PC-9 (cell line): ENCODE data around the gene EPX. TPM values are rescaled to one million over a fixed set of nuclear protein-coding genes. Genes with fewer than 3 reads are reported as not detected.

ENCODE experiments used
- BruUV-seq: library from RNA; stranded (reverse); fragments of 400-500 nt; replicated peaks from 2 replicates; lab custom pipeline; 2021; lab: Mats Ljungman, UMichigan
- CTCF ChIA-PET: fragments of 300-600 bp; sonication (Branson Sonifier 250); formaldehyde crosslinking; loops from one replicate; lab custom pipeline; 2022; ENCODE audit warnings: antibody characterized with exemption; lab: Charles Lee
- POLR2A ChIA-PET: fragments of 300-600 bp; sonication (Branson Sonifier 250); formaldehyde crosslinking; loops from one replicate; lab custom pipeline; 2022; ENCODE audit warnings: antibody characterized with exemption; ENCODE audit not compliant: unreplicated experiment; lab: Charles Lee
- DNase-seq, 2 experiments: peaks; one replicate each; pipeline versions ENCODE4 v3.0.0 to v3.0.0-alpha.2; 2015 to 2022; ENCODE audit warnings: mixed read lengths in 1 of 2
- H2AFZ ChIP-seq: fragments of 200-600 bp; sonication (generic); 2 replicates; pipeline ENCODE4 v1.8.1; 2017; ENCODE audit warnings: antibody characterized with exemption
- H3F3A ChIP-seq: fragments of 200-600 bp; sonication (generic); 2 replicates; pipeline ENCODE4 v1.8.1; 2017; ENCODE audit warnings: antibody characterized with exemption, mild to moderate bottlenecking, low read depth; ENCODE audit not compliant: insufficient read depth
- H3K27ac ChIP-seq: fragments of 200-600 bp; sonication (generic); 2 replicates; pipeline ENCODE4 v1.6.1; 2016; ENCODE audit warnings: mixed run types
- H3K27me3 ChIP-seq: fragments of 200-600 bp; sonication (generic); 2 replicates; pipeline ENCODE4 v1.6.1; 2016; ENCODE audit warnings: low read depth, mixed run types; ENCODE audit not compliant: insufficient read depth
- H3K36me3 ChIP-seq: fragments of 200-600 bp; sonication (generic); 2 replicates; pipeline ENCODE4 v1.6.1; 2016; ENCODE audit warnings: low read depth, mixed run types
- H3K4me1 ChIP-seq: fragments of 200-600 bp; sonication (generic); replicated peaks from 2 replicates; pipeline ENCODE4 v1.6.1; 2016; ENCODE audit warnings: mixed run types; ENCODE audit not compliant: insufficient read depth
- H3K4me2 ChIP-seq: fragments of 200-600 bp; sonication (generic); 2 replicates; pipeline ENCODE4 v1.6.1; 2017; ENCODE audit warnings: mixed run types
- H3K4me3 ChIP-seq: fragments of 200-600 bp; sonication (generic); 2 replicates; pipeline ENCODE4 v1.6.1; 2016; ENCODE audit warnings: mixed run types
- H3K79me2 ChIP-seq: fragments of 200-600 bp; sonication (generic); 2 replicates; pipeline ENCODE4 v1.6.1; 2017; ENCODE audit warnings: low read depth, mixed run types
- H3K9me2 ChIP-seq: fragments of 200-600 bp; sonication (generic); 2 replicates; pipeline ENCODE4 v1.8.1; 2017; ENCODE audit warnings: mild to moderate bottlenecking; ENCODE audit not compliant: insufficient read depth
- H3K9me3 ChIP-seq: fragments of 200-600 bp; sonication (generic); 2 replicates; pipeline ENCODE4 v1.8.1; 2016; ENCODE audit warnings: low read depth; ENCODE audit not compliant: insufficient read depth
- H4K20me1 ChIP-seq: fragments of 200-600 bp; sonication (generic); 2 replicates; pipeline ENCODE4 v1.8.1; 2017; ENCODE audit not compliant: insufficient read depth
- CTCF ChIP-seq: fragments of 200-600 bp; sonication (generic); conservative IDR thresholded peaks from 2 replicates; pipeline ENCODE4 v1.6.1; 2017; ENCODE audit warnings: mixed run types, antibody characterized with exemption, mild to moderate bottlenecking, moderate library complexity
- EZH2 ChIP-seq: fragments of 200-600 bp; sonication (generic); IDR thresholded peaks from 2 replicates; pipeline ENCODE4 v1.8.0; 2017; ENCODE audit warnings: antibody characterized with exemption, low read depth
- intact Hi-C: fragments of 100-400 bp; cut with micrococcal nuclease; formaldehyde crosslinking; loops from one replicate; pipeline ENCODE4 v1.10.0; 2022; ENCODE audit not compliant: unreplicated experiment
- total RNA-seq: library from RNA; stranded (reverse); gene quantifications from 2 replicates; pipeline ENCODE4 v1.2.3, GENCODE V29; 2021

The EPX gene
- total RNA-seq, 1 experiment from 2014 or later: not detected

GRCh38 chr17:58202859-58203258 lies 10.3 kb downstream of the EPX start:
- Histone ChIP-seq H3K27me3 (peaks cover 33% of the 10 kb centered on the region), H3K4me3 (no peak overlapping the region), H3K4me1 (no peaks in the 10 kb centered on the region), H3K9me2 (no peaks in the 10 kb centered on the region), H3K36me3 (no peaks in the 10 kb centered on the region), H2AFZ (no peak overlapping the region), H3K79me2 (no peaks in the 10 kb centered on the region), H4K20me1 (no peaks in the 10 kb centered on the region), H3F3A (no peaks in the 10 kb centered on the region), H3K27ac (no peak overlapping the region), H3K9me3 (no peaks in the 10 kb centered on the region), H3K4me2 (no peak overlapping the region)
- CTCF ChIA-PET: no interaction called here
- no peak for TF ChIP-seq CTCF
- TF ChIP-seq EZH2: no peak
- POLR2A ChIA-PET: interaction anchor here (0.7 kb wide), 1 partner anchor 1558 kb away, joined by 3 read pairs; no protein-coding TSS in a partner anchor
- intact Hi-C loops: no loop called here
- no peak for DNase-seq
- BruUV-seq: no TSS peak

DNA sequence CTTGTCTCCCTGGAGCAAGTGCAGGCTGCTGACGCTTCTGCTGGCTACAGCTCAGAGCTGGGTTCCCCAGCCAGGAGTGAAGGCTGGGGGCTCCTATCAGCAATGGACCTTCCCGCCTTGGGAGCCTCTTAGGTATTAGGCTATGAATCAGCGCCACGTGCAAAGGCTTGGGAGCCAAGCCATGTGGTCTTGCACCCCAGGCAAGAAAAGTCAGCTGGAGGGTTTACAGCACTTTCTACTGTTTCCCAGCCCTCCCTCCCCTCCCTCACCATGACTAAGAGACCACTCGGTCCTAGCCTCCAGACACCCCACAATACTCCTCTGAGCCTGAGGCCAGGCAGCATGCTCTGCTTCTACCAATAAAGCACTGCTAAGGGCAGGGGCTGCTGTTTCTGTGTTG lies 12.3 kb downstream of the EPX start:
- no peak for DNase-seq
- Histone ChIP-seq H3K79me2 (no peaks in the 10 kb centered on the region), H3K4me1 (no peaks in the 10 kb centered on the region), H3K36me3 (no peaks in the 10 kb centered on the region), H3K4me3 (no peak overlapping the region), H3F3A (no peaks in the 10 kb centered on the region), H3K27ac (no peak overlapping the region), H3K27me3 (peaks cover 13% of the 10 kb centered on the region), H4K20me1 (no peaks in the 10 kb centered on the region), H3K4me2 (no peak overlapping the region), H2AFZ (no peak overlapping the region), H3K9me3 (no peaks in the 10 kb centered on the region), H3K9me2 (no peaks in the 10 kb centered on the region)
- TF ChIP-seq EZH2 (no peak), CTCF (no peak)
- ChIA-PET POLR2A (no interaction called here), CTCF (no interaction called here)
- no TSS peak for BruUV-seq
- intact Hi-C loops: no loop called here

DNA sequence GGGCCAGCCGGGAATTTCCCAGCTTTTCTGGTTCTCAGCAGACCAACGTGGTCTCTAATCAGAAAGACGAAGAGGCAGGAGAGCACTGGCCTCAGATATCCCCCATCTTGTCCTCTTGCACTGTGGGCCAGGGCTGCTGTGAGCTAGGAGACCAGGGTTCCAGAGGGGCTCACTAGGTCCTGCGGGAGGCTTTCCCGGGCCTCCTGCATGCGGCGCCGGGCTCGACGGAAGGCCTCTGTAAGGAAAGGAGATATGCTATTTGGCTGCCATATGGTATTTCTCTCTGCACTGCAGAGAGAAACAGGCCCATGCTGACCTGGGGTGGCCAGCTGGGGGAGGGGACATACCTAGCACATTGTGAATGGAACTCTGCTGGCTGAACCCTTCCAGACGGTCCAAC lies 13.4 kb downstream of the EPX start:
- ChIA-PET POLR2A (no interaction called here), CTCF (no interaction called here)
- intact Hi-C loops: no loop called here
- Histone ChIP-seq H4K20me1 (no peaks in the 10 kb centered on the region), H3K27me3 (peaks cover 5% of the 10 kb centered on the region; the same call in 1 of the 2 replicates), H3F3A (no peaks in the 10 kb centered on the region), H3K4me1 (no peaks in the 10 kb centered on the region), H3K4me2 (no peak overlapping the region), H3K36me3 (no peaks in the 10 kb centered on the region), H3K27ac (no peak overlapping the region), H3K79me2 (no peaks in the 10 kb centered on the region), H3K9me2 (no peaks in the 10 kb centered on the region), H2AFZ (no peak overlapping the region), H3K9me3 (no peaks in the 10 kb centered on the region), H3K4me3 (no peak overlapping the region)
- BruUV-seq: no TSS peak
- TF ChIP-seq CTCF (no peak), EZH2 (no peak)
- DNase-seq: no peak
